ENCODE measurements around the gene HEMGN. TPM values are rescaled to one million over a fixed set of nuclear protein-coding genes. Genes with fewer than 3 reads are reported as not detected.

HEMGN gene
- total and polyA plus RNA-seq, 2 of the 13 experiments (the other 11 are each of a cell fraction or from before 2014, with no cell fraction given), result not detected

GRCh38 chr9:97961361-97961760 is 23.4 kb upstream of the HEMGN start:
- no peaks in the 10 kb centered on the region for H3K4me1 ChIP-seq (ENCODE audit: insufficient read depth, low read length)
- no peaks in the 10 kb centered on the region for H3K79me2 ChIP-seq (ENCODE audit: insufficient read depth, low read length)
- in situ Hi-C loops (cut with HindIII; ENCODE audit: extremely low pct_ligation_motif_present, low pct_unique_long_range_greater_than_20kb), result no loop called here
- 50% methylated on average over 2 of the region's 2 CpGs for WGBS (ENCODE audit: low lambda C conversion rate)
- no TSS peak for BruUV-seq (replicated peaks)
- H3K9ac ChIP-seq (ENCODE audit: insufficient read depth, low read depth, low read length), result no peak overlapping the region
- POLR2A ChIA-PET, result no interaction called here
- intact Hi-C loops (cut with micrococcal nuclease; ENCODE audit: unreplicated experiment), result no loop called here
- CTCF ChIA-PET (ENCODE audit: low intra/inter-chr PET ratio, low total read pairs), result no interaction called here
- FAIRE-seq, result no peak
- H3K9me3 ChIP-seq (ENCODE audit: low read length), result no peaks in the 10 kb centered on the region
- no peaks in the 10 kb centered on the region for H4K20me1 ChIP-seq (ENCODE audit: insufficient read depth, low read length)
- no peak overlapping the region for H3K4me2 ChIP-seq (ENCODE audit: low read depth, low read length)
- no peak overlapping the region for H3K27ac ChIP-seq (ENCODE audit: extremely low read length, insufficient read depth, low read length)
- peaks cover 0 to 26% of the 10 kb centered on the region in 2 experiments; a peak in 2 of 5 replicates for H3K27me3 ChIP-seq (ENCODE audit: control insufficient read depth in 1 of 2, insufficient read depth in 2 of 2, low read length in 2 of 2)
- no peak for DNase-seq (ENCODE audit: low spot score)
- no peak overlapping the region for H2AFZ ChIP-seq (ENCODE audit: low read length)
- no peak for ATAC-seq
- H3K4me3 ChIP-seq (replicated peaks in 1 of 3; ENCODE audit: insufficient read depth in 1 of 3, low read depth in 2 of 3, low read length in 3 of 3), result no peak overlapping the region
- H3K36me3 ChIP-seq (replicated peaks in 1 of 2; ENCODE audit: control insufficient read depth in 1 of 2, insufficient read depth in 2 of 2, low read length in 2 of 2), result no peaks in the 10 kb centered on the region
- no peak for TF ChIP-seq HMGXB4 (CRISPR knock-in tag; IDR thresholded peaks at IDR 0.05; ENCODE audit: borderline replicate concordance in 1 of 2, low read depth in 1 of 2)
- TF ChIP-seq BCL3 (CRISPR knock-in tag; IDR thresholded peaks at IDR 0.05), result no peak
- TF ChIP-seq ZNF784 (CRISPR knock-in tag; IDR thresholded peaks at IDR 0.05; ENCODE audit: borderline replicate concordance), result no peak
- no peak for TF ChIP-seq CBX1 (IDR thresholded peaks at IDR 0.05; ENCODE audit: low read depth)
- no peak for TF ChIP-seq MLXIP (CRISPR knock-in tag; IDR thresholded peaks at IDR 0.05; ENCODE audit: borderline replicate concordance)
- TF ChIP-seq CBFB (CRISPR knock-in tag; IDR thresholded peaks at IDR 0.05), result no peak
- TF ChIP-seq RFXANK (CRISPR knock-in tag; IDR thresholded peaks at IDR 0.05), result no peak
- TF ChIP-seq ZNF564 (CRISPR knock-in tag; IDR thresholded peaks at IDR 0.05), result no peak
- TF ChIP-seq CBX2 (IDR thresholded peaks at IDR 0.05; ENCODE audit: low read depth, low read length), result no peak
- no peak for TF ChIP-seq CBX2 (CRISPR knock-in tag; IDR thresholded peaks at IDR 0.05; ENCODE audit: low read depth)
- TF ChIP-seq SRSF9 (IDR thresholded peaks at IDR 0.05; ENCODE audit: borderline replicate concordance, insufficient read depth, low read depth, low read length, poor library complexity, severe bottlenecking), result no peak
- no peak for TF ChIP-seq TIGD3 (CRISPR knock-in tag; IDR thresholded peaks at IDR 0.05; ENCODE audit: borderline replicate concordance)
- no peak for TF ChIP-seq MEIS2 (CRISPR knock-in tag; IDR thresholded peaks at IDR 0.05)
